NB4 (cell line): ENCODE data around the gene SLC25A26.

Experiments
- CTCF ChIP-seq: IDR thresholded peaks from one replicate; pipeline ENCODE4 v1.5.1; 2012; ENCODE audit warnings: low read depth, low read length
- MAX ChIP-seq: IDR thresholded peaks from 2 replicates; pipeline ENCODE4 v1.6.1; 2011; ENCODE audit warnings: low read depth, low read length
- POLR2A ChIP-seq: IDR thresholded peaks from 2 replicates; pipeline ENCODE4 v1.6.1; 2011; ENCODE audit warnings: mild to moderate bottlenecking; ENCODE audit not compliant: insufficient read length; ENCODE audit errors: extremely low read depth

- no peak for TF ChIP-seq POLR2A
- TF ChIP-seq CTCF = no peak
- TF ChIP-seq MAX = no peak
These were observed 152.0 kb downstream of the SLC25A26 start for GRCh38 chr3:66372681-66373350.
